Liver (tissue), 9 donors: ENCODE data around the gene SERPINB1. TPM values are rescaled to one million over a fixed set of nuclear protein-coding genes. Genes with fewer than 3 reads are reported as not detected.

Source experiments
- DNase-seq: peaks from one replicate; pipeline ENCODE4 v3.0.0-alpha.2; 2017; ENCODE audit warnings: low spot score
- H3K27ac ChIP-seq, 2 donors: one replicate each; pipeline ENCODE4 v1.7.0; 2013; ENCODE audit warnings: inconsistent platforms in 2 of 2, low read length in 2 of 2, control low read depth in 1 of 2, low read depth in 1 of 2, mild to moderate bottlenecking in 1 of 2
- H3K27me3 ChIP-seq, 4 donors: one replicate each; pipeline versions ENCODE4 v1.6.1 to v1.7.0; 2013; ENCODE audit warnings: low read length in 3 of 4, inconsistent platforms in 1 of 4, mild to moderate bottlenecking in 1 of 4, moderate library complexity in 1 of 4; ENCODE audit not compliant: control insufficient read depth in 4 of 4, insufficient read depth in 4 of 4
- H3K36me3 ChIP-seq, 4 donors: one replicate each; pipeline versions ENCODE4 v1.6.1 to v1.7.0; 2013; ENCODE audit warnings: low read length in 3 of 4, mild to moderate bottlenecking in 3 of 4, low read depth in 1 of 4, moderate library complexity in 1 of 4; ENCODE audit not compliant: control insufficient read depth in 4 of 4, insufficient read depth in 3 of 4
- H3K4me1 ChIP-seq, 4 donors: one replicate each; pipeline versions ENCODE4 v1.6.1 to v1.7.0; 2013; ENCODE audit warnings: low read length in 3 of 4, mild to moderate bottlenecking in 3 of 4, moderate library complexity in 1 of 4; ENCODE audit not compliant: control insufficient read depth in 4 of 4, insufficient read depth in 4 of 4
- H3K4me3 ChIP-seq, 3 donors: one replicate each; pipeline versions ENCODE4 v1.6.1 to v1.7.0; 2013; ENCODE audit warnings: low read length in 3 of 3, control low read depth in 1 of 3, low read depth in 1 of 3, mild to moderate bottlenecking in 1 of 3
- H3K9ac ChIP-seq, 2 donors: one replicate each; pipeline ENCODE4 v1.7.0; 2013; ENCODE audit warnings: low read length in 2 of 2, mild to moderate bottlenecking in 2 of 2, moderate library complexity in 2 of 2, control low read depth in 1 of 2, low read depth in 1 of 2
- H3K9me3 ChIP-seq, 4 donors: one replicate each; pipeline versions ENCODE4 v1.6.1 to v1.7.0; 2013; ENCODE audit warnings: low read length in 3 of 4; ENCODE audit not compliant: control insufficient read depth in 4 of 4
- EGR1 ChIP-seq, 2 donors: IDR thresholded peaks; 2 replicates each; pipeline ENCODE4 v1.6.1; 2016 to 2018; ENCODE audit warnings: antibody characterized with exemption in 2 of 2, low read depth in 2 of 2
- FOXA1 ChIP-seq: IDR thresholded peaks from 2 replicates; pipeline ENCODE4 v1.6.1; 2016; ENCODE audit warnings: antibody characterized with exemption
- FOXA2 ChIP-seq: IDR thresholded peaks from 2 replicates; pipeline ENCODE4 v1.6.1; 2016; ENCODE audit warnings: antibody characterized with exemption
- GABPA ChIP-seq, 2 donors: IDR thresholded peaks in 1 of 2; conservative IDR thresholded peaks in 1 of 2; 2 replicates each; pipeline ENCODE4 v1.6.1; 2016; ENCODE audit warnings: antibody characterized with exemption in 2 of 2, mild to moderate bottlenecking in 1 of 2, moderate library complexity in 1 of 2
- HNF4A ChIP-seq, 2 donors: conservative IDR thresholded peaks; 2 replicates each; pipeline ENCODE4 v1.6.1; 2016; ENCODE audit warnings: antibody characterized with exemption in 2 of 2, mild to moderate bottlenecking in 2 of 2
- HNF4G ChIP-seq: IDR thresholded peaks from 2 replicates; pipeline ENCODE4 v1.6.1; 2016; ENCODE audit warnings: antibody characterized with exemption
- JUND ChIP-seq, 2 donors: IDR thresholded peaks; 2 replicates each; pipeline ENCODE4 v1.6.1; 2016; ENCODE audit warnings: antibody characterized with exemption in 2 of 2
- MAX ChIP-seq: IDR thresholded peaks from 2 replicates; pipeline ENCODE4 v1.6.1; 2016; ENCODE audit warnings: antibody characterized with exemption
- NR2F2 ChIP-seq: IDR thresholded peaks from 2 replicates; pipeline ENCODE4 v1.6.1; 2016; ENCODE audit warnings: antibody characterized with exemption
- RAD21 ChIP-seq, 2 donors: IDR thresholded peaks; 2 replicates each; pipeline ENCODE4 v1.6.1; 2016; ENCODE audit warnings: antibody characterized with exemption in 2 of 2, mild to moderate bottlenecking in 2 of 2
- REST ChIP-seq: IDR thresholded peaks from 2 replicates; pipeline ENCODE4 v1.6.1; 2016; ENCODE audit warnings: antibody characterized with exemption, mild to moderate bottlenecking
- RXRA ChIP-seq, 2 donors: IDR thresholded peaks; 2 replicates each; pipeline ENCODE4 v1.6.1; 2017 to 2018; ENCODE audit warnings: antibody characterized with exemption in 2 of 2, mild to moderate bottlenecking in 1 of 2
- SP1 ChIP-seq: IDR thresholded peaks from 2 replicates; pipeline ENCODE4 v1.6.1; 2018; ENCODE audit warnings: antibody characterized with exemption, mild to moderate bottlenecking
- TAF1 ChIP-seq: conservative IDR thresholded peaks from 2 replicates; pipeline ENCODE4 v1.6.1; 2016; ENCODE audit warnings: antibody characterized with exemption, mild to moderate bottlenecking
- YY1 ChIP-seq: IDR thresholded peaks from 2 replicates; pipeline ENCODE4 v1.6.1; 2016; ENCODE audit warnings: antibody characterized with exemption, mild to moderate bottlenecking
- WGBS: extraction: QIAGEN DNeasy Blood & Tissue Kit; methylation state at CpG from one replicate; pipeline ENCODE4 v1.1.7; 2013; 5-methylcytosine and 5-hydroxymethylcytosine counted together
- polyA plus RNA-seq, 2 donors: library from polyadenylated mRNA; stranded (reverse) in 1 of 2; unstranded in 1 of 2; fragments of 200-250 nt in 1 of 2; fragments of >200 nt in 1 of 2; fragmentation: Nextera tagmentation in 1 of 2; extraction: Ambion mirVana in 1 of 2; gene quantifications; one replicate each; pipeline versions ENCODE4 v1.2.1 to v1.2.3, GENCODE V29; 2013 to 2015
- total RNA-seq, 2 donors: library from RNA; depleted of rRNA; stranded (reverse); fragments of >200 nt; gene quantifications; one replicate each; pipeline ENCODE4 v1.2.3, GENCODE V29; 2014
- TF ChIP-seq, protein P1 (sequence below): IDR thresholded peaks from 2 replicates; pipeline ENCODE4 v1.6.1; 2016; ENCODE audit warnings: antibody characterized with exemption
- TF ChIP-seq, protein P2 (sequence below): fragments of 150-350 bp; IDR thresholded peaks from 2 replicates; pipeline ENCODE4 v1.5.1; 2017; ENCODE audit warnings: improper control_type of control experiment, low read depth, low read length; ENCODE audit not compliant: missing input control
- TF ChIP-seq, protein P3 (sequence below): IDR thresholded peaks from 2 replicates; pipeline ENCODE4 v1.6.1; 2016; ENCODE audit warnings: antibody characterized with exemption
- donor health status: healthy.
- donor health status: healthy.
- donor health status: healthy.
- donor health status: healthy.
- donor health status: healthy.

SERPINB1 gene
- total and polyA plus RNA-seq, 4 donors: 12.5 to 34.3 (median 18.6) TPM

- no peak overlapping the region for H3K27ac ChIP-seq
- H3K36me3 ChIP-seq: no peaks in the 10 kb centered on the region
- peaks cover 0 to 11% (median 4%) of the 10 kb centered on the region in 4 donors for H3K4me1 ChIP-seq
- TF ChIP-seq EGR1 (IDR thresholded peaks at IDR 0.05; ENCODE audit: low read depth in 2 of 2) (no peak), FOXA1 (no peak), JUND (IDR thresholded peaks at IDR 0.05) (no peak), MAX (no peak), RXRA (IDR thresholded peaks at IDR 0.05) (no peak), RAD21 (IDR thresholded peaks at IDR 0.05) (no peak), GABPA (IDR thresholded peaks at IDR 0.05 in 1 of 2, conservative IDR thresholded peaks at IDR 0.05 in 1 of 2) (no peak)
- TF ChIP-seq, protein P1, sequence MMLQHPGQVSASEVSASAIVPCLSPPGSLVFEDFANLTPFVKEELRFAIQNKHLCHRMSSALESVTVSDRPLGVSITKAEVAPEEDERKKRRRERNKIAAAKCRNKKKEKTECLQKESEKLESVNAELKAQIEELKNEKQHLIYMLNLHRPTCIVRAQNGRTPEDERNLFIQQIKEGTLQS: no peak
- H3K9ac ChIP-seq: no peak overlapping the region
- DNase-seq: no peak
- no peaks in the 10 kb centered on the region for H3K9me3 ChIP-seq
- H3K27me3 ChIP-seq: no peaks in the 10 kb centered on the region
- WGBS: 61% methylated on average over 5 of the region's 5 CpGs
- H3K4me3 ChIP-seq: no peak overlapping the region
These were observed 9.0 kb upstream of the SERPINB1 start for GRCh38 chr6:2850538-2851113.

DNA sequence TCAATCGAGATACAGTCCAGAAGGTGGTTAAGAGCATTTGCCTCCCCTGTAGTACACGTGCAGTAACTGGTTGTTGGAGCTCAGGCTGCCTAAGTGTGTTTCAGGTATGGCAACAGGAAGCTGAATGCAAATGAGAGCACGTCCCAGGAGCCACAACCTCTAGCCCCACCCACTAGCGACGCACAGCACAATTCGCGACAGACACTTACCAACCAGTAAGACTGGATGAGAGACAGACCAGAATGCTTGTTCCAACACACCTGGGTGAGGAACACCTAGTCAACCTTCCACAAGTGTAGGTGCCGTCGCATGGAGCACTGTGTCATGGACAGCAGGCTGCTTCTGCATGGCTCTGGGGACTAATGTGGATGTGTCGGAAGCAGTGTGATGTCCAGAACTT is 7.2 kb upstream of the SERPINB1 start:
- Histone ChIP-seq H3K27me3 (no peaks in the 10 kb centered on the region), H3K27ac (no peak overlapping the region), H3K4me3 (no peak overlapping the region), H3K9ac (no peak overlapping the region), H3K36me3 (no peaks in the 10 kb centered on the region), H3K9me3 (no peaks in the 10 kb centered on the region), H3K4me1 (peaks cover 0 to 10% (median 0%) of the 10 kb centered on the region in 4 donors)
- DNase-seq: no peak
- 72% methylated on average over 10 of the region's 10 CpGs for WGBS
- TF ChIP-seq EGR1 (IDR thresholded peaks at IDR 0.05; ENCODE audit: low read depth in 2 of 2) (no peak), MAX (no peak), YY1 (no peak), HNF4A (conservative IDR thresholded peaks at IDR 0.05) (no peak), JUND (IDR thresholded peaks at IDR 0.05) (no peak), RXRA (IDR thresholded peaks at IDR 0.05) (no peak), REST (no peak), GABPA (IDR thresholded peaks at IDR 0.05 in 1 of 2, conservative IDR thresholded peaks at IDR 0.05 in 1 of 2) (no peak), FOXA1 (no peak), FOXA2 (no peak), NR2F2 (no peak), SP1 (no peak), HNF4G (no peak), TAF1 (no peak), RAD21 (IDR thresholded peaks at IDR 0.05) (no peak)
- TF ChIP-seq, protein P1: no peak
- TF ChIP-seq, protein P2, sequence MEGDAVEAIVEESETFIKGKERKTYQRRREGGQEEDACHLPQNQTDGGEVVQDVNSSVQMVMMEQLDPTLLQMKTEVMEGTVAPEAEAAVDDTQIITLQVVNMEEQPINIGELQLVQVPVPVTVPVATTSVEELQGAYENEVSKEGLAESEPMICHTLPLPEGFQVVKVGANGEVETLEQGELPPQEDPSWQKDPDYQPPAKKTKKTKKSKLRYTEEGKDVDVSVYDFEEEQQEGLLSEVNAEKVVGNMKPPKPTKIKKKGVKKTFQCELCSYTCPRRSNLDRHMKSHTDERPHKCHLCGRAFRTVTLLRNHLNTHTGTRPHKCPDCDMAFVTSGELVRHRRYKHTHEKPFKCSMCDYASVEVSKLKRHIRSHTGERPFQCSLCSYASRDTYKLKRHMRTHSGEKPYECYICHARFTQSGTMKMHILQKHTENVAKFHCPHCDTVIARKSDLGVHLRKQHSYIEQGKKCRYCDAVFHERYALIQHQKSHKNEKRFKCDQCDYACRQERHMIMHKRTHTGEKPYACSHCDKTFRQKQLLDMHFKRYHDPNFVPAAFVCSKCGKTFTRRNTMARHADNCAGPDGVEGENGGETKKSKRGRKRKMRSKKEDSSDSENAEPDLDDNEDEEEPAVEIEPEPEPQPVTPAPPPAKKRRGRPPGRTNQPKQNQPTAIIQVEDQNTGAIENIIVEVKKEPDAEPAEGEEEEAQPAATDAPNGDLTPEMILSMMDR: no peak
- TF ChIP-seq, protein P3, sequence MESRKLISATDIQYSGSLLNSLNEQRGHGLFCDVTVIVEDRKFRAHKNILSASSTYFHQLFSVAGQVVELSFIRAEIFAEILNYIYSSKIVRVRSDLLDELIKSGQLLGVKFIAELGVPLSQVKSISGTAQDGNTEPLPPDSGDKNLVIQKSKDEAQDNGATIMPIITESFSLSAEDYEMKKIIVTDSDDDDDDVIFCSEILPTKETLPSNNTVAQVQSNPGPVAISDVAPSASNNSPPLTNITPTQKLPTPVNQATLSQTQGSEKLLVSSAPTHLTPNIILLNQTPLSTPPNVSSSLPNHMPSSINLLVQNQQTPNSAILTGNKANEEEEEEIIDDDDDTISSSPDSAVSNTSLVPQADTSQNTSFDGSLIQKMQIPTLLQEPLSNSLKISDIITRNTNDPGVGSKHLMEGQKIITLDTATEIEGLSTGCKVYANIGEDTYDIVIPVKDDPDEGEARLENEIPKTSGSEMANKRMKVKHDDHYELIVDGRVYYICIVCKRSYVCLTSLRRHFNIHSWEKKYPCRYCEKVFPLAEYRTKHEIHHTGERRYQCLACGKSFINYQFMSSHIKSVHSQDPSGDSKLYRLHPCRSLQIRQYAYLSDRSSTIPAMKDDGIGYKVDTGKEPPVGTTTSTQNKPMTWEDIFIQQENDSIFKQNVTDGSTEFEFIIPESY: no peak
